Activated T-cell treated with anti-CD3 and anti-CD28 coated beads, Interleukin-2, amount 50 U/mL, for 72 hours (primary cell): Measurements from ENCODE around the gene SPINT2. TPM values are rescaled to one million over a fixed set of nuclear protein-coding genes. Genes with fewer than 3 reads are reported as not detected.
"Not testable (repeated sequence)": the region's sequence is repeated elsewhere in the genome, so short reads cannot be mapped to it uniquely, and the experiment has no call there.

Source experiments
- ATAC-seq, 2 donors: fragments of 150-1000 bp; cut with Tn5 transposase; replicated peaks in 1 of 2; 2 replicates each; pipeline ENCODE4 v1.10.0; 2021; ENCODE audit warnings: moderate library complexity in 2 of 2, mild to moderate bottlenecking in 1 of 2
- DNase-seq, 2 donors: peaks; one replicate each; pipeline ENCODE4 v3.0.0; 2021 to 2022; ENCODE audit warnings: mixed read lengths in 1 of 2
- H3K27ac Mint-ChIP-seq: one replicate; pipeline ENCODE4 v1.8.0; 2022; ENCODE audit warnings: mild to moderate bottlenecking, moderate library complexity, mixed read lengths
- H3K27me3 Mint-ChIP-seq: one replicate; pipeline ENCODE4 v1.8.0; 2022; ENCODE audit warnings: low read depth, mixed read lengths
- H3K36me3 Mint-ChIP-seq, 2 donors: one replicate each; pipeline ENCODE4 v1.8.0; 2022; ENCODE audit warnings: mixed read lengths in 2 of 2, mild to moderate bottlenecking in 1 of 2; ENCODE audit not compliant: insufficient read depth in 2 of 2
- H3K4me1 Mint-ChIP-seq: one replicate; pipeline ENCODE4 v1.8.0; 2022; ENCODE audit warnings: low read depth, mixed read lengths
- H3K4me3 Mint-ChIP-seq, 2 donors: one replicate each; pipeline ENCODE4 v1.8.0; 2022; ENCODE audit warnings: mild to moderate bottlenecking in 2 of 2, mixed read lengths in 2 of 2, moderate library complexity in 2 of 2
- H3K9me3 Mint-ChIP-seq, 2 donors: one replicate each; pipeline ENCODE4 v1.8.0; 2022; ENCODE audit warnings: mixed read lengths in 2 of 2
- total RNA-seq, 2 donors: library from RNA; stranded (reverse); gene quantifications; one replicate each; pipeline ENCODE4 v1.2.3, GENCODE V29; 2022

Gene SPINT2
- total RNA-seq, 2 donors from 2014 or later: 89.1 to 115 TPM

GRCh38 chr19:38248421-38248820 lies 16.0 kb upstream of the SPINT2 start:
- Mint-ChIP-seq H3K4me1 (peaks cover 16% of the 10 kb centered on the region), H3K27me3 (peaks cover 7% of the 10 kb centered on the region), H3K9me3 (no peaks in the 10 kb centered on the region), H3K4me3 (no peak overlapping the region), H3K36me3 (peaks cover 0 to 1% of the 10 kb centered on the region in 2 donors), H3K27ac (no peak overlapping the region)
- no peak for DNase-seq
- ATAC-seq: no peak

GRCh38 chr19:38250428-38250820 lies 13.9 kb upstream of the SPINT2 start:
- Mint-ChIP-seq H3K27ac (no peak overlapping the region), H3K4me3 (no peak overlapping the region), H3K36me3 (peaks cover 0 to 1% of the 10 kb centered on the region in 2 donors), H3K4me1 (peaks cover 8% of the 10 kb centered on the region), H3K9me3 (no peaks in the 10 kb centered on the region), H3K27me3 (peaks cover 14% of the 10 kb centered on the region)
- ATAC-seq (no peak), DNase-seq (no peak)

GRCh38 chr19:38250821-38251563 lies 13.4 kb upstream of the SPINT2 start:
- H3K36me3 Mint-ChIP-seq: peaks cover 0 to 1% of the 10 kb centered on the region in 2 donors
- peaks cover 3% of the 10 kb centered on the region for H3K4me1 Mint-ChIP-seq
- no peak overlapping the region for H3K4me3 Mint-ChIP-seq
- no peak for DNase-seq
- ATAC-seq: no peak
- no peak overlapping the region for H3K27ac Mint-ChIP-seq
- peaks cover 19% of the 10 kb centered on the region for H3K27me3 Mint-ChIP-seq
- no peaks in the 10 kb centered on the region for H3K9me3 Mint-ChIP-seq

- H3K4me3 Mint-ChIP-seq: no peak overlapping the region
- H3K36me3 Mint-ChIP-seq: peaks cover 0 to 1% of the 10 kb centered on the region in 2 donors
- ATAC-seq (no peak), DNase-seq (no peak)
- H3K9me3 Mint-ChIP-seq: no peaks in the 10 kb centered on the region
- peaks cover 1% of the 10 kb centered on the region for H3K4me1 Mint-ChIP-seq
- peaks cover 19% of the 10 kb centered on the region for H3K27me3 Mint-ChIP-seq
- no peak overlapping the region for H3K27ac Mint-ChIP-seq
These were observed 12.8 kb upstream of the SPINT2 start for GRCh38 chr19:38251564-38252051.

- ATAC-seq (no peak), DNase-seq (no peak)
- Mint-ChIP-seq H3K27me3 (peaks cover 25% of the 10 kb centered on the region), H3K27ac (no peak overlapping the region), H3K4me1 (peaks cover 8% of the 10 kb centered on the region), H3K9me3 (no peaks in the 10 kb centered on the region), H3K36me3 (peaks cover 0 to 3% of the 10 kb centered on the region in 2 donors), H3K4me3 (no peak overlapping the region)
These were observed 12.0 kb upstream of the SPINT2 start for GRCh38 chr19:38252385-38252784.

- DNase-seq: no peak
These were observed 11.3 kb upstream of the SPINT2 start for GRCh38 chr19:38252941-38253691.

GRCh38 chr19:38253788-38254187 lies 10.6 kb upstream of the SPINT2 start:
- H3K36me3 Mint-ChIP-seq: peaks cover 0 to 3% of the 10 kb centered on the region in 2 donors
- H3K27ac Mint-ChIP-seq: no peak overlapping the region
- no peak overlapping the region for H3K4me3 Mint-ChIP-seq
- peaks cover 25% of the 10 kb centered on the region for H3K27me3 Mint-ChIP-seq
- DNase-seq: no peak
- H3K9me3 Mint-ChIP-seq: no peaks in the 10 kb centered on the region
- no peak for ATAC-seq
- peaks cover 8% of the 10 kb centered on the region for H3K4me1 Mint-ChIP-seq

More at GRCh38 chr19:38252941-38253691, 11.3 kb upstream of the SPINT2 start:
- Mint-ChIP-seq H3K27ac (no peak overlapping the region), H3K27me3 (peaks cover 25% of the 10 kb centered on the region), H3K9me3 (no peaks in the 10 kb centered on the region), H3K4me1 (peaks cover 8% of the 10 kb centered on the region), H3K36me3 (peaks cover 0 to 3% of the 10 kb centered on the region in 2 donors), H3K4me3 (no peak overlapping the region)
- ATAC-seq: no peak

- H3K4me3 Mint-ChIP-seq: peak overlapping the region in 1 of 2 donors; percentile 30
- no peak for DNase-seq
- no peaks in the 10 kb centered on the region for H3K9me3 Mint-ChIP-seq
- H3K4me1 Mint-ChIP-seq: peaks cover 8% of the 10 kb centered on the region
- no peak for ATAC-seq
- H3K27me3 Mint-ChIP-seq: peaks cover 25% of the 10 kb centered on the region
- H3K27ac Mint-ChIP-seq: no peak overlapping the region
- peaks cover 0 to 3% of the 10 kb centered on the region in 2 donors for H3K36me3 Mint-ChIP-seq
These were observed 8.9 kb upstream of the SPINT2 start for GRCh38 chr19:38255383-38256014.

GRCh38 chr19:38261942-38262341 lies 2.4 kb upstream of the SPINT2 start:
- not testable (repeated sequence) for H3K27me3 Mint-ChIP-seq, H3K9me3 Mint-ChIP-seq, H3K4me3 Mint-ChIP-seq, H3K27ac Mint-ChIP-seq, DNase-seq, ATAC-seq
- Mint-ChIP-seq H3K4me1 (peaks cover 39% of the 10 kb centered on the region), H3K36me3 (peaks cover 2 to 10% of the 10 kb centered on the region in 2 donors)

GRCh38 chr19:38262585-38263268 lies 1.6 kb upstream of the SPINT2 start:
- H3K27me3 Mint-ChIP-seq: no peaks in the 10 kb centered on the region
- peaks cover 2 to 9% of the 10 kb centered on the region in 2 donors for H3K36me3 Mint-ChIP-seq
- H3K9me3 Mint-ChIP-seq: no peaks in the 10 kb centered on the region
- peaks cover 43% of the 10 kb centered on the region for H3K4me1 Mint-ChIP-seq
- H3K4me3 Mint-ChIP-seq: peak overlapping the region; percentile 49 to 85
- ATAC-seq (no peak), DNase-seq (no peak)
- no peak overlapping the region for H3K27ac Mint-ChIP-seq

- Mint-ChIP-seq H3K36me3 (peaks cover 2 to 9% of the 10 kb centered on the region in 2 donors), H3K9me3 (no peaks in the 10 kb centered on the region), H3K27ac (peak overlapping the region; percentile 95), H3K27me3 (no peaks in the 10 kb centered on the region), H3K4me3 (peak overlapping the region; percentile 85 to 96), H3K4me1 (peaks cover 55% of the 10 kb centered on the region)
- ATAC-seq (peak; percentile 85 to 86), DNase-seq (peak; percentile 82 to 88)
These were observed 486 bp upstream of the SPINT2 start for GRCh38 chr19:38263689-38264485.
